LoVo (cell line): ENCODE results near the gene ZBTB16.
A peak's percentile ranks its signal among the peaks of the same experiment; 100 is the strongest.

Experiments used
- DNase-seq: peaks from one replicate; pipeline ENCODE4 v3.0.0-alpha.2; 2016; ENCODE audit warnings: low spot score

ZBTB16 gene, protein sequence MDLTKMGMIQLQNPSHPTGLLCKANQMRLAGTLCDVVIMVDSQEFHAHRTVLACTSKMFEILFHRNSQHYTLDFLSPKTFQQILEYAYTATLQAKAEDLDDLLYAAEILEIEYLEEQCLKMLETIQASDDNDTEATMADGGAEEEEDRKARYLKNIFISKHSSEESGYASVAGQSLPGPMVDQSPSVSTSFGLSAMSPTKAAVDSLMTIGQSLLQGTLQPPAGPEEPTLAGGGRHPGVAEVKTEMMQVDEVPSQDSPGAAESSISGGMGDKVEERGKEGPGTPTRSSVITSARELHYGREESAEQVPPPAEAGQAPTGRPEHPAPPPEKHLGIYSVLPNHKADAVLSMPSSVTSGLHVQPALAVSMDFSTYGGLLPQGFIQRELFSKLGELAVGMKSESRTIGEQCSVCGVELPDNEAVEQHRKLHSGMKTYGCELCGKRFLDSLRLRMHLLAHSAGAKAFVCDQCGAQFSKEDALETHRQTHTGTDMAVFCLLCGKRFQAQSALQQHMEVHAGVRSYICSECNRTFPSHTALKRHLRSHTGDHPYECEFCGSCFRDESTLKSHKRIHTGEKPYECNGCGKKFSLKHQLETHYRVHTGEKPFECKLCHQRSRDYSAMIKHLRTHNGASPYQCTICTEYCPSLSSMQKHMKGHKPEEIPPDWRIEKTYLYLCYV

GRCh38 chr11:114059278-114059983 is at the start of gene ZBTB16:
Gene ZBTB16, plus strand, starts transcription at chr11:114059711. Its CDS starts 3,590 bp downstream, at chr11:114063301.
- no peak for DNase-seq

DNA sequence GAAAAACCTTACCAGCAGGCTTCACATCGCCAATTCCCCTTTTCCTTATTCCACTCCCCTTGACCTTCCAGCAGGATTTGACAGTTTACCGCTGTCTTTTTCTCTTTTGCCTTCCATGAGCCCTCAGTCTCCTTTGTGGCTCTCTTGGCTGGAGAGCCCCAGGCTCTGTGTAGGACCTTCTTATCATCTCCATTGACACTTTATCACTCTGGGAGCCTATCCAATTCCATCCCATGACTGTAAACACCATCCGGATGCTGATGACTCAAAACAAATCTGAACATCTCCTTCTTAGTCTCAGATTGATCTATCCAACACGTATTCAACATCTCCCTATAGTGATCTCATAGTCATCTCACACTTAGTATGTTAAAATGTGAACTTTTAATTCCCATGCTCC is 48.6 kb upstream of the ZBTB16 start:
- no peak for DNase-seq

DNA sequence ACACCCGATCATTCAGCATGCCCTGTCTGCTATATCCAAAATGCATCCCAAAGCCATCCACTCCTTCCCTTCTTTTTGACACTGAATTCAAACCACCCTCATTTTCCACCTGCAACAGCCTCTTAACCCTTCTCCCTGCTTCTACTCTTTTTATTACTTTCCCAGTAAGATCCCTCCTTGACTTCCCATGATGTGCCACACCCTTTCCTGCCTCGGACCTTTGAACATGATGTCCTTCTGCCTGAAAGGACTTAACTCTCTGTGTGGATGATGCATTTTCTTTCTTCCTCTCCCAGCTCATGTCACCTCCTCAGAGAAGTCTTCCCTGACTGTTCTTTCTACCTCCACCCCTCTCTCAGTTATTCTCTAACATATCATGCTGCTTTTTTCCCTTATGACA is 48.1 kb upstream of the ZBTB16 start:
- DNase-seq: no peak

DNA sequence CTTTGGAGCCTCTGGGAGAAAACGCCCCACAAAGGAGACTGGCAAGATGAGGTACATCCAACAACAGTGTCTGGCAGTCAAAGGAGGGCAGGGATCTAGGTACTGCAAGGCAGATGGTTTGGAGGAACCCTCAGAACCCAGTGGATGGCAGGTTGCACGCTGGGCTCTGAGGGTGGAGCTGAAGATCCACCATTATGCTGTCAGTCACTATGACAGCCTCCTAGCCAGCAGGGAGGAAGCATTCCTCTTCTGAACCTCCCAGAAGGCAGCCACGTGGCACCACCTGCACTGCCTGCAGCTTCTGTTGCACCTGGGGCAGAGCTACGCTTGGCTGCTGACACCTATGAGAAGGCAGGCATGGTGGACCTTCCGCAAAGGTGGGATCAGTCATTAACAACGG is 44.4 kb upstream of the ZBTB16 start:
- no peak for DNase-seq

GRCh38 chr11:114016986-114017385 is 42.5 kb upstream of the ZBTB16 start:
- DNase-seq: no peak

GRCh38 chr11:114017723-114018122 is 41.8 kb upstream of the ZBTB16 start:
- peak; percentile 27 for DNase-seq

DNA sequence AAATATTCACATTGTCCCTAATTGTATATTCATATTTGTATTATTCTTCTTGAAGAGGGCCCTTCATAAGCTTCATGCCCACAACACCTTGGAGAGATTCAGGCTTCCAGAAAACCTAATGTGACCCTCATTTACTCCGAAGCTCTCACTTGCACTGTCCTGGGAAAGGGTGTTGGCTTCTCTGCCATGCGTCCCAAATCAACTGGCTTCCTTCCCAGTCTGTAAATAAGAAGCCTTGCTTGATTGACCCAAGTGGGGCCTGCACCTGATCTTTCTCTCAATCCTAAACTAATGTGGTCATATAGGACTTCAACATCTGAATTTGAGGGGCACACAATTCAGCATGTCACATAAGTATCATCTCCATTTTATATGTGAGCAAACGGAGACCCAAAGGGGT is 40.5 kb upstream of the ZBTB16 start:
- no peak for DNase-seq

DNA sequence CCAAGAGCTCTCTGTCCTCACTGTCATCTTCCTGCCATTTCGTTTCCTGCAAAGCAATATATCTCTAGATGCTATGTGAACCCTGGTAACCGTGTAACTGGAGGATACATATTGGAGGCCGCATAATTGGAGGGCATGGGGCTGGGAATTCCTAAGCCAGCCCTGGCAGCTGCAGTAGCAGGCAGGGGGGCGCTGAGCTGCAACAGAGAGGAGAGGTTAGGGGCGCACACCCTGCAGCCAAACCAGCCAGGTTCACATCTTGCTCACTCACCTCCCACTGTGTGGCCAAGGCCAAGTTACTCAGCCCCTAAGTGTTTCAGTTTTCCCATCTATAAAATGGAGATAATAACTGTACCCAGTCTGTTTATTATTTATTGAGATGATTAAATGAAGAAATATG is 39.9 kb upstream of the ZBTB16 start:
- no peak for DNase-seq

- DNase-seq: no peak
Measured at GRCh38 chr11:114025329-114025907, 34.1 kb upstream of the ZBTB16 start.

DNA sequence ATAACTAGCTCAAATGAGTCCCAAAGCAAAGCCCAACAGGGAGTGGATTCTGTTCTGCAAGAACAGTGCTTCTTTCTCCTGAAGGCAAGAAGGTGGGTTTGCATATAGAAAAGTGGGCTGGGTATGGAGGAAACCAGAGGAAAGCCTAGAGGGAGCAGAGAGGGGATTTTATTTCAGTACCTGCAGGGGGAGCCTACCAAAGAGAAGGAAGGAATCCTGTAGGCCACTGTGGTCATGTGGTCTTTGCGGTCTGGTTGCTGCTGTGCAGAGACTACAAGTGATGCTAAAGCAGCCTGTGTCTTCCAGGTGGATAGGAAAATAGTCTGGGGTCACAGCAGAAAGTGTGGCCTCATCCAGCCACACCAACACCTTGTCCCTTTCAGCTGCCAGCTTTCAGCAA is 33.2 kb upstream of the ZBTB16 start:
- no peak for DNase-seq

- DNase-seq: no peak
Measured at GRCh38 chr11:114027391-114027790, 32.1 kb upstream of the ZBTB16 start.

GRCh38 chr11:114027926-114028325 is 31.6 kb upstream of the ZBTB16 start:
- DNase-seq: no peak

DNA sequence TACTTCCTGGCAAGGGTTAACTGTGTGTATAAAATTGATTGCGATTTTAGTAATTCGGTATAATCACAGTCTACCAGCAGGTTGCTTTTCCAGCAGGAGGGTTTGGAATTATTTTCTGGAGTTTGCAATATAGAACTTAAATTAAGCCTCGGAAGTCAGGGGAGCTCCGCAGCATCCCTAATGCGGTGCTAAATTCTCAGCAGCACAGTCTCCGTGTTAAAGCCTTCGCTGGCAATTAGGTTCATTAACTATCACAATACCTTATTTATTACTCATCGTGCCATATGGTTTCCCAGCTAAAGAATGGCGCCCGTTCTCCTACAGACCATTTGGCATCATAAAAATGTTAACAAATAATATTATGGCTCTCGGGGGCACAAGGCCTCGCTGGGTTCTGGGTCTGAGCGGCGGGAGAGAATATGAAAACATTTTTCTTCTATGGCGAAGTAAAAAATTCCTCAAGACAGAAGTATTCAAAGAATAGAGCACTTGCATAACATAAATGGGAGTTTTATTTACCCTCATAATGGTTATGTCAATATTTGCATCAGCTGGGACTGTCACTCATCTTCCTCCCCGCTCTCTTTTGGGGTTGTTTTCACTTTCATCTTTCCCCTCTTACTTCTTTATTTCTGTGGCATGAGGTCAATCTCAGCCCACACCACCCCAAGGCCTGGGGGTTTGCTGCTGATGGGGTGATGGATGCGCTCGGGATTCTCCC is 28.1 kb upstream of the ZBTB16 start:
- no peak for DNase-seq

DNA sequence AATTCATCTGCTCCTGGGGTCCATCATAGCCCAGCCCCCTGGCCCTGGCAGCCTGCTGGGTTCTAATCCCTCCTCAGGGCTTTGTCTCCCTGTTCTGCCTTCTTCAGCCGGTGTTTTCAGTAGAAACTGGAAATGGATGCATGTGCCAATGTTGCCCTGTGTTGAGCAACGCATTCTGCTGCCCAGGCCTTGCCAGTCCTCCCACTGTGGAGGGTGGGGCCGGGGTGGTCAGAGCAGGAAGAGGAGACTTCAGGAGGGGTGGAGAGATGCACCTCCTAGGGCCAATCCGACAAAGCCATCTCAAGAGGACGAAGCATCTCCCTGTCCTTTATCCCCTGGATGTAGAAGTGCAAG is 27.6 kb upstream of the ZBTB16 start:
- DNase-seq: no peak

DNA sequence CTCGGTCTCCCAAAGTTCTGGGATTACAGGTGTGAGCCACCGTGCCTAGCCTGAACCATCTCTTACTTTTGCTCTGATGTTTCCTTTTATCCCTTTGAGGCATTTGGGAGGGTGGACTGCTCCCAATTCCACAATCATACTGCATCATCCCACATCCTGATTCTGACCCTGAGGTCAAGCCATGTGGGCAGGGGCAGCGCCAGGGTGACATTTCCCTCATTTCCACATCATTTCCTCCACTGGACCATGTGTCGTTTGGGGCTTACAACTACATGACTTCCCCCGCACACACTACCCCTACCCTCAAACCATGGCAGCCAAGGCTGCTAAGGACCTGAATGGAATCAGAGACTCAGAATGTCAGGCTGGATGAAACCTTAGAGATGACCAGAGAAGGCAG is 26.4 kb upstream of the ZBTB16 start:
- DNase-seq: no peak

- DNase-seq: no peak
Measured at GRCh38 chr11:114033572-114033971, 25.9 kb upstream of the ZBTB16 start.

DNA sequence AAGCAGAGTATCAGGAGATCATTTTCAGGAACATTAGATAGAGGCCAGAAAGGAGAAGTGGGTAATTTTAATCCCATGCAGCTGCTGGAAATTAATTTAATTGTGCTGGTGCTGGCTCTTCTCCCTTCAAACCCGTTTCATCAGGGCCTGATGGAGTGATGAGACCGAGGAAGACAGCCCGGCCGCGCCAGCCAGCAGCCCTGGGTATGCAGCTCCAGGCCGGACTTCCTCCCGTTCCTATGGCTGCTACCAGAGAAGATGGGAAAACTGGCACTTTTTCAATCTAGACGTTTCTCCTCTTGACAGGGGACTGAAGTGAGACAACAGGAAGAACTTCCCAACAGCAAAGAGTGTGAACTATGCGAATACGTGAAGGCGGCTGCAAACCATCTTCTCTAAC is 24.6 kb upstream of the ZBTB16 start:
- no peak for DNase-seq

DNA sequence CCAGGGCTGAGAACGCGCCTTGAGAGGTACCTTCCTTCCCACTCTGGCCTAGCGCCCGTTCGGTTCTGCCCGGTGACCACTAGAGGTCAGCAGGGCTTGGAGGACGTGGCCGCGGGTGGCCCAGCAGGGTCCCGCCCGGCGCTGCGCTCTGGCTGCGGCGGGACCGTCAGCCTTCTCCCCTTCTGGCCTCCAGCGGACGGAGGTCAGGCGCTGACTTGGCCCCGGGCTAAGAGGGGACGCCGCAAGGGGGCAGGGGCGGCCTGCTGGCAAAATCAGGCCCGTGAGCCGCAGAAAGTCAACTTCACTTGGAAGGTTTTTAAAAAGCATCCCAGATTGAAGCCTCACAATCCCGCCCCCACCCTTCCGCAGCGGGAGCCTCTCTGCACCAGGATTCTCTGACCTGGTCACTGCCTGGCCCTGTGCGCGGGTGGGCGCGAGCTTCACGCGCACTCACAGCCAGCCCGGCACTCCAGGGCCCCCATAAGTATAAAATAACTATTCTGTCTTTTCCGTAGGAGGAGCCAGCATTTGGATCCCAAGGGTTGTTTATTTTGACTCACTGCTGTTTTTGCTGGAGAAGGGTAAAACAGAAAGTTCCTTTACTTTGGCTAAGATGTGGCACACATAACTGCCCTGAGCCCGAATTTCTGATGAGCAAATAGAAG is 23.2 kb upstream of the ZBTB16 start:
- DNase-seq: peak; percentile 75

DNA sequence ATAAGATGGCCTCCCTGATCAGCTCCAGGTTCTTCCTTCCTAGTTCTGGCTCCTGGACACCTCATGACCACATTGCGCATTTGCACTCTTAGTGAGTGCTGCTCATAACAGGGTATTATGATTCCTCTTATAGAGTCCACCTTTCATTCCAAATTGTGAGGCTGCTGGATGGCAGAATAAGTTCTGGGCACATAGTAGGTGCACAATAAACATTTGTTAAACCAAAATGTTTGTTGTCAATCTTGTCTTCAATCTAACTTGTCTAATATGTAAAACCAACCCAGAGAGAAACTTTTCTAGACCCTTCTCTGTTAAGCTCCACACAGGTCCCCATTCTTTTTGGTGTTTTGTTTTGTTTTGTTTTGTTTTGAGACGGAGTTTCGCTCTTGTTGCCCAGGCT is 22.6 kb upstream of the ZBTB16 start:
- DNase-seq: no peak

DNA sequence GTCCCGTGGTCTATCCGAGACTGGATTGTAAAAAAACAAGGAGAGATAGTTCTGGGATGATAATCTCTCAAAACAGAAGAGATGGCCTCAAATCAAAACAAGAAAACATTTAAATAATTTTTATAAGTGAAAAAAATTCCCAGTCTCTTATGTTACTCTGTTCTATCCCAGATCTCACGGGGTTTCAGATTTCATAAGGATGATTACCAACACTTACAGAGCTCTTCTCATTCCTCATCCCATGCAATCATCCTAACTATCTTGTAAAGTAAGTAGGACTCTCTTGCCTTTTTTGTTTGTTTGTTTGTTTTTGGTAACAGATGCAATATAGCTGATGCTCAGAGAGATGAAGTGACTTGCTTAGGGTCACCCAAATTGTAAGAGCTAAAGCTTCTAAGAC is 20.0 kb upstream of the ZBTB16 start:
- no peak for DNase-seq

GRCh38 chr11:114040706-114041211 is 18.8 kb upstream of the ZBTB16 start:
- DNase-seq: peak; percentile 79
